NCI-H2227 treated with DMSO at 0.1 percent for 48 hours (cell line): ENCODE data around the gene WHRN.

ENCODE experiments used
- DNase-seq: peaks from one replicate; lab custom pipeline; 2025; lab: John Stamatoyannopoulos, UW

The WHRN gene

DNA sequence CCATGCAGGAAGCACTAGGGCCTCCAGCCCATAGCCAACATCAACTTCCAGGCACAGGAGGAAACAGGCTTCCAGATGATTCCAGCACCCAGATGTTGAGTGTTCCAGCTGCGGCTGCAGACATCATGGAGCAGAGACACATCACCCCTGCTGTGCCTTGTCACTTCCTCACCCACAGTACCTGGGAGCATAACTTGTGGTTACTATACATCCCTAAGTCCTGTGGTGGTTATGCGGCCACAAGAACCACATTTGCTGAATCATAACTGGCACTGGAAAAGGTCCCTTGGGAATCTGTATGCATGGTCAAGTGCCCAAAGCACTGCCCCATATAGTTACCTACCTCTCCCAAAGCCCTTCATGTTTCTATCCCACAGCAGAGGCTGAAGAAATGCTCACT lies 56.6 kb downstream of the WHRN start:
- no peak for DNase-seq

DNA sequence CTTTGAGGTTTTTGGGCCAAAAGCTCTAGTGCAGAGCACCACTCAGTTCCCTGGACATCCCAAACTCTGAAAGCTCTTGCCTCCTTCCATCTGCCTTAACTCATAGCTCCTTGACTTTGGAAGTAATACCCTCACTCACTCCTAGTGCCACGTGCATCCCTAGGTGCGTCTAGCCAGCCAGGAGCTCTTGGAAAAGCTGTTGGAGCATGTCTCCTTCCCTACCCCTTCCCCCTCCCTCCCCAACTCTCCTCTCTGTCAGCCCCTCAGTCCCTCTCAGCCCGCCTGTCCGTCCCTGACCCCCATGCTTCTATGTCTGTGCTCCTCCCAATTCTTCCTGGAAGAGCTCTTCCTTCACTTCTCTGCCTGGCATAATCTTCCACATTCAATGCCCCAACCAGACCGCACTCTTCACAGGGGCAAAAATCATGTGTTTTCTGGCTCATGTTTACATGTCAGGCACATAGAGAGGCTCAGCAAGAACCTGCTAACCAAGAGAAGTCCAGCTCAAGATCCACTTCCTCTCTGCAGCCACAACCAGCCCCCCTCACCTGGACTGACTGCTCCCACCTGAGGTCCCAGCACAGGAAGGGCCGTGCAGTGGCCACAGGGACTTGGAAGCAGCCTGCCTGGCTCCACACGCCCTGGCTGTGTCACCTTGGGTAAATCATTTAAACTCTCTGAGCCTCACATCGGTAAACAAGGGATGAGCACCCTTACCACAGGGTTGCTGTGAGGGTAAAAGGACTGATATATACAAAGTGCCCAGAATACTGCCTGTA lies 58.4 kb downstream of the WHRN start:
- no peak for DNase-seq

DNA sequence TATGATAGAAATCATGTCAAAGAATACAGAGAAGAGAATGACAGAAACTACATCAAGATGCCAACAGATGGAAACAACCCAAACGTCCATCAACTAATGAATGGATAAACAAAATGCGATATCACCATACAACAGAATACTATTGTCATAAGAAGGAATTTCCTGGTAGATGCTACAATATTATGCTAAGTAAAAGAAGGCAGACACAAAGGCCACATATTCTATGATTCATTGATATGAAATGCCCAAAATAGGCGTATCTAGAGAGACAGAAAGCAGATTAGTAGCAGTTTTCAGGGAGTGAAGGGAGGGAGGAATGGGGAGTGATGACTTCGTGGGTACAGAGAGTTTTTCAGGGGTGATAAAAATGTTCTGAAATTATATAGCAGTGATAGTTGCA lies 59.2 kb downstream of the WHRN start:
- DNase-seq, result no peak

DNA sequence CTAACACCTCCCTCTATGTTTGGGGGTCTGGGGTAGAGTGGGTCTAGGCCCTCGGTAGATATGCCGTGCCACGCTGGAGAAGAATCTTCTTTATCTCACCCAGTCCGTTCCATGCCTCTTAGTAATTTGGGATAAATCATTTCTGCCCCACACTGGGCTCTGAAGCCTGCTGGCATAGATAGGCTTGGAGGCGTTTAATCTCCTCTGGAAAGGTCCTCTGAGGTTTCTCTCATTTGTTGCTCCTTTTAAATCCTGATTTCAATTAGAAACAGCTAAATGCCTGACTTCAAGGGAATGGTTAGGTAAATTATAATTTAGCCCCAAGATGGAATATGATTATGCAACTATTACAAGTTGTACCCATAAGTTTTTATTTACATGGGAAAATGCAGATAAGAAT lies 59.7 kb downstream of the WHRN start:
- no peak for DNase-seq

DNA sequence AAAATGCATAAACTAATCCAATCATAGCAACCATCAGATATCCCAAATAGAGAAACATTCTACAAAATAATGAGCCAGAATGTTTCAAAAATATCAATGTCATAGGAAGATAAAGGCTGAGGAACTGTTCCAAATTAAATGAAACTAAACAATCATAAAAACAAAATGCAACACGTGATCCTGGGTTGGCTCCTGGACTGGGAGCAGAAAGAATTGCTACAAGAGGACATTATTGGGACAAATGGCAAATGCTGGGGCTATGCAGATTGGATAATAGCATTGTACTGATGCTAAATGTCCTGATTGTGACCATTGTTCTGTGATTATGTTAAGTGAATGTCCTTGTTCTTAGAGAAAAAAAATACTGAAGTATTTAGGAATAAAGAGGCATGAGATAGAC lies 63.3 kb downstream of the WHRN start:
- no peak for DNase-seq

DNA sequence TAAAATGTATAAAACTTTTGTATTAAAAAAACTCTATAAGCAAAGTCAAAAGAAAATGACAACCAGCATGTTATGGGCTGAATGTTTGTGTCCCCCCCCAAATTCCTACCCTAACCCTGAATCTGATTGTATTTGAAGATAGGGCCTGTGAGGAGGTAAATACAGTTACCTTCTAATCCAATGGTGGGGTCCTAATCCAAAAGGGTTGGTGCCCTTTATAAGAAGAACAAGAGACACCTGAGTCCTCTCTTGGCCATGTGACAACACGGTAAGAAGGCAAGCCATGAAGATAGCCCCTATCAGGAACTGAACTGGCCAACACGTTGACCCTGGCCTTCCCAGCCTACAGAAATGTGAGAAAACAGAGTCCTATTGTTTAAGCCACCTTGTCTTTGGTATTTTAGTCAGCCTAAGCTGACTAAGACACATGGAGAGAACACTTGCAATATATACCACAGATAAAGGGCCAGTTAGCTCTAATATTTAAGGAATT lies 67.8 kb downstream of the WHRN start:
- DNase-seq, result no peak

DNA sequence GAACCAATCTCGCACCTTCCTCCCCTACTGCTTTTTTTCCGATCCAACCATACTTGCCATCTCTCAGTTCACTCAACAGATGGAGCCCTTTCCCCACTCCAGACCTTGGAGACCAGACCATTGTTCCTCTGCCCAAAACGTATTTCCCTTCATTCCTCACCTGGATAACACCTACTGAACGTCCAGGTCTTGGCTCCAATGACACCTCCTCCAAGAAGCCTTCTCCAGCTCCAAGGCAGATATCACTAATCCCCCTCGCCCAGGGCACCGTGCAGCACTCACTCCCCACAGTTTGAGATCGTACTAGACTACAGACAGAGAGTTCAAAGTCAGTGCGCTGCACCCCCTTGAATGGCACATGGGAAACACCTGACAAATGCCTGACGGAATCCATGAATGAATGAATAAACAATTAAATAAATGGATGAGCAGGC lies 70.4 kb downstream of the WHRN start:
- peak; percentile 46 for DNase-seq

DNA sequence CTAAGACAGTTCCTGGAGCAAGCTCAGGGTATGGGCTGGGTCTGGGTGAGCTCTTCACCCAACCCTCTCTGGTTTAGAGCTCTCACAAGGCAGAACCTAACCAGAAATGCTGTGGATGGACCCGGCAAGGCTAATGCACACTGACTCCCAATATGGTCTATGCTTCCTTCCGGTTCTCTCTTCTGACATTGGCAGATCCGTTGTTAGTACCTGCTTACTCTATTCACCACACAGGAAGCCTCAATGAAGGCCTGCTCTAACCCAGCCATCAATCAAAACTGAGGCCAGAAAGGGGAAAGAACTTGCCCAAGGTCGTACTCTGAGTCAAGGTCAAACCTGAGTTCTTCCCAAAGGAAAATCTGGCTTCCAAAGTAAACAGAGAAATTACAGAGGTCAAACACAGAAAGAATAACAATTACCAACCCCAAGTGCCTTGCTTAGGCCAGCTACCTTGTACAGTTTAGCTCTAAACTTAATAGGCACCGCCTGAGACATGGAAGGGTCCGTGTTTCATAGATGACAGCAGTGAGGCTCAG lies 71.5 kb downstream of the WHRN start:
- no peak for DNase-seq

DNA sequence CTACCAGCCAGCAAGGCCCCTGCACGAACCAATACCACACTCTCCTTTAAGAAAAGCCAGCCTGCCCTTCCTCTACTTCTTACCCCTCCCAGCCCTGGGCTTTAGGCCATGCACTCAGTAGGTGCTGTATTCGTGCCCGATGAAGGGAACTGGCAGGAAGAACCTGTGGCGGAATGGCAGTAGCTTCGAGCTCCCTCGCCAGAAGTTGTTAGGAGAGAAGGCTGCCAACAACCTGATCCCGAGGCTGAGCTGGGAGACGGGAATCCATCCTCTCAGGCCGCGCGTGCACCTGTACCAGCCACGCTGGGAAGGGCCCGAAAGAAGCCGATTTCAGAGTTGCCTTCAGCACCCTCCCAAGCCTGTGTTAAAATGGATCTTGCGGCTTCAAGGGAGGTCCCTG lies 72.2 kb downstream of the WHRN start:
- DNase-seq, result no peak

DNA sequence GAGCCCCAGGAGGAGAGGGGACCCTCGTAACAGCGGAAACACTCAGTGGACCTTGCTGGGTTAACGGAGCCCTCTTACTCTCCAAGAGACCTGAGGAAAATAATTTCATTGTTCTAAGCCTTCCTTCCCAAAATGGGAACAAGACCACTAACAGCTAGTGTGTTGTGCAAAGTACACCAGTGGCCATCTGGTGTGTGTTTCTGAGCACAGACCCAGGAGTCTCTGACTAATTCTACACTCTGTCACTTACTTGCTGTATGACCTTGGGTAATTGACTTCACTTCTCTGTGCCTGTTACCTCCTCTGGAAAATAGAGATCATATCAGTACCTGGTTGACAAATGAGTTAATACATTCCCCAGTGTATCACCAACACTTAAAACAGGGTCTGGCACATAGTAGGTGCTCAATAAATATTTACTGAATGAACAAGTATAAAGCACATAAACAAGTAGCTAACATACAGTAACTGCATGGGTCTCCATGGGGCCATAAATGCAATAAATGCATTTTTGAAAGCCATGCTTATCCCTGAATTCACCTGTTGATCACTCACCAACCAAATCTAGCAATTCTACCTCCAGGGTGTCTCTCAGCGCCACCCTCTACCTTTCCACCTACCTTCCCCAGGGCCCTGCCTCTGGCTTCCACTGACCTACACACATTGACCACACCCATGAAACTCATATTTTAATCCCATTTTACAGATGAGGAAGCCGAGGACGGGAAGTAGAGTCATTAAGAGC lies 72.8 kb downstream of the WHRN start:
- DNase-seq, result no peak

DNA sequence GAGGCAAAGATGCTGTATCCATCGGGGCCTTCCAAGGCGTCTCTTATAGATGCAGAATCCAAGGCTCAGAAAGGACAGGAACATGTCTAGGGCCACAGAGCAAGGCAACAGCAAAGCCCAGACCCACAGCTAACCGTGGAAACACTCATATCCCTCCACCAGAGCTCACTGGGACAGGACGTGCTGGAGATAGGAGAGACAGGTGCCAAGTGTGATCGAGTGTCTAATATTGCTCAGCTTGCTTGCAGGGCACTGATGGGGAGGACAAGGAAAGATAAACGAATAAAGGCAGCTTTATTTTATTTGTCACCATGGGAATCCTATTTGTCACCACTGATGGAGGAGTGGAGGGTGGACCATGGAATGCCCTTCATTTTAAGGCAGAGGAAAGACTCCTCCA lies 73.5 kb downstream of the WHRN start:
- DNase-seq, result no peak

DNA sequence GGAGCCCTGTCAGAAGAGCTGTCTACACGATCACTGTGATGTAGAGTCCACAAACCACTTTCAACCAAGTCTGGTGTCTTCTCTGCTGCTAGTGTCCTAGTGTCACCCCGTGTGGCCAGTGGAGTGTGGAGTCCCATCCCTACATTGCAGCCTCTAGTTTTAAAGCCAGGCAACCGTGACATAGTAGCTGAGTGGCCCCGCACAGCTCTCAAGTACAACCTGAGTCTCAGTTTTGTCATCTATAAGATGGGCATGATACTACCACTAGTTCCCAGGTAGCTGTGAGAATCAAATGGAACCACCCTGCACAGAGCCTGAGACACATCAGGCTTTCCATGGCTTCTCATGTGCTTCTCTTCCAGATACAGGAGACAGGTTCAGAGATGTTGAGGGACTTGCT lies 74.3 kb downstream of the WHRN start:
- DNase-seq, result no peak

DNA sequence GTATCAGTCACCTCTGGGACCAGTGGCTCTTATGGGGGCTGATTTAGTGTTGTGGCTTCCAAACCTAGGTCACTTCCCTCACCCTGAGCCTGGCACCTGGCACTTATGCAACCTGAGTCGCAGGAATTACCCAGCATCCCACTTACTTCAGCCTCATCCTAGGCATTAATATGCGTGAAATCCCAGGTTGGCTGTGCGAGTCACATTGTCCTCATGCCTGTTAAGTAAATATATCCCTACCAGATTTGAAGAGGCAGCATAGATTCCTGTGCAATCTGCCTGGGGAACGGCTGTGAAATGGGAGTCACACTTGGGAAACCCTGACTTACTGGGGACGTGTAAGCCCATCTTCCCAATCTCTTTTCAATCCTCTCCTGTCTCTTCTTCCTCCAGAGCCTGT lies 74.8 kb downstream of the WHRN start:
- DNase-seq, result no peak

DNA sequence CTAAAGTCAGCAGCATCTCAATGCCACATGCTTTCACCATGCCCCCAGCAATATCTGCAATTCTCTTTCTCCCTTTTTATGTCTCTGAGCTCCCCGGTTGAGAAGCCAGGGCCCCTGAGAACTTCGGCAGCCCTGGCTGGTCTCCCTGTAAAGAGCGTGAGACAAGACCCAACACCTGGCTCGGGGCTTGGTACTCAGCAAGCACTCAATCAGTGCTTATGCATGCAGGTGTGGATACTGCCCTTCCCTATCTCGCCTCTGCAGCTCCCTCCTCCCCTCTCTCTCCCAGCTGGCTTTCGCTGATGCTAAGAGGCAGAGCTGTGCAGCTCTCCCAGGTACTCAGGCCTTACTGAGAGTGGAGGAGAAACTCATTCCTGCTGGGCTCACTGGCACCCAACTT lies 75.8 kb downstream of the WHRN start:
- no peak for DNase-seq

DNA sequence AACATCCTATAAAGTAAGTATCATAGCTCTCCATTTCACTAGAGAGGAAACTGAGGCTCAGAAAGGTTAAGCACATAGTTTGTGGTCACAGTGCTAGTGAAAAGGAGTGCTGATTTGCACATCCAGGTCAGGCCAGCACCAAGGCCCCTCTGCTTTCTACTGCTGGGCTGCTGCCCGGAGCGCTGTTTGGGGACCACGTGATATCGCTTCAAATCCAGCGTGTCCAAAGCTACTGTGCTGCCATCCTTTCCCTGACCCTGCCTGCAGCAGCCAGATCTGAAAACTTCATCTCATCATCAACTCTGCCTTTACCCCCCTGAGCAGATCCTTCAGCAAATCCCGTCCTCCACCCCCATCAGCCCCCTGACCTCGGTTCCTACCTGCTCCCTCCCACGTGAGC lies 76.8 kb downstream of the WHRN start:
- no peak for DNase-seq

DNA sequence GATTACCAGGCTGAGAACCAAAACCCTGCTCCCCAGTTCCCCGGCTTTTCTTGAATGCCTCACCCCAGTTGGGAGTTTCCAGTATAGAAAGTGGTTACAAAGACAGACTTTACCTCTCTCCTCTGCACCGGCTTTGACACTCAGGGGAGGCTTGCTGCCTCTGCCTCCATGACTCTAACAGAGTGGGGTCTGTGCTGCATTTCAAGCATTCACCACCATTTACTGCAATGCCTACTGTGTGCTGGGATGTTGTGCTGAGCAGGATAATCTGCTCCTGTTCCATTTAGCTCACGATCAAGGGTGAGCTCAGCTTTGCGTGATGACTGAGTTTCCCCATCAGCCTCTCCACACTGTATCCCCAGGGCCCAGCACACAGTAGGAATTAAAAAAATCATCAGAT lies 77.6 kb downstream of the WHRN start:
- DNase-seq, result no peak

DNA sequence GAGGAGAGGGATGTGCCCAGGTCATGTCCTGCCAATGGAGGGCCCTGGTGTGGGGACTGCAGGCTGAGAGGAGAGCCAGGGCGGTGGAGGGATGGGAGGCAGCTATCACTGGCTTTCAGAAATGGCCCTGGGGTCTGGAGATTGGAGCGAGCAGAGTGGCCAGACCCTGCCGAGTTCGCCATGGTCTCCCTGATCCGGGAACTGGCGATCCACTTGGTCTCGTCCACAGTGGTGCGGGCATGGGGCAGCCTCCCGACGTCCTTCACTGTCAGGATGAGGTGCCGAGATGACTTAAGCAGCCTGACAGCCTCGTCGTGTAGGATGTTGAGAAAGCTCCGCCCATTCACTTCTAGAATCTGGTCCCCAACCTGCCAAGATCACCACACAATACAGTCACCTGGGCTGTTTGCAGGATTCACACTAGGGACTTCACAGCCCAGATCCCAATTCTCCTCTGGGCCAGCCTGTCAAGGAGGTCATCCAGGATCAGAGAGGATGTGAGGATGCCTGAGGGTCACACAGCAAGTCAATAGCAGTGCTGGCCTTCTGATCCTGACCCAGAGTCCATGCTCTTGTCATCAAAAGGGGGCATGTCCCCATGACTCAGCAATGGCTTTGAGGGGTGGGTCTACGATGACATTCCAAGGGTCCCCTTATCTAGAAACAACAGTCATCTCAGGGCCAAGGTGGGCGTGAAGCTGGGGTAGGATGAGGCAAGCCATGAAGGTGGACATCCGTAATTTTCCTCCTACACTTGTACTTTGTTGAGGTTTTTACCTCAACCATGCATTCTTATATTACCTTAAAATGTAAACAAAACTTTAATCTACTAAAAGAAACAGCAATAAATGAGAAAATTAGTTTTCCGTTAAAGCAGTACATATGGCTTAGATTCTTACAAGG lies 79.0 kb downstream of the WHRN start:
- DNase-seq, result no peak

DNA sequence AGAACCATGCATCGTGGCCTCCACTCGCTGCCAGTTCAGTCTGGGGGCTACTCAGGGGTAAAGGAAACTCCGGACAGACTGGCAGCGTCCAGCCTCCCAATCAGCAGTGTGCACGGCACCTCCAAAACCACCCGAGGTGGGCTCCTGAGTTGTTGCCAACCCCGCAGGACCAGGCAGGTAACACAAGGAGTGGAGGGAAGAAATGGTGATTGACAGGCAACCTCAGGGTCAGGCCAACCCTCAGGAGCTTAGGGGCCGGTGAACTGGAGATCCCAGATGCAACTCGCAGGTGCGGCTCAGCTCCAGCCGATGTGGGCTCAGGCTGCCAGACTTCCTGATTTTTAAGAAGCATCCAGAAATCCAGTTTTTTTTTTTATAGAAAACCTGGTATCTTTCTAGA lies 80.1 kb downstream of the WHRN start:
- no peak for DNase-seq

DNA sequence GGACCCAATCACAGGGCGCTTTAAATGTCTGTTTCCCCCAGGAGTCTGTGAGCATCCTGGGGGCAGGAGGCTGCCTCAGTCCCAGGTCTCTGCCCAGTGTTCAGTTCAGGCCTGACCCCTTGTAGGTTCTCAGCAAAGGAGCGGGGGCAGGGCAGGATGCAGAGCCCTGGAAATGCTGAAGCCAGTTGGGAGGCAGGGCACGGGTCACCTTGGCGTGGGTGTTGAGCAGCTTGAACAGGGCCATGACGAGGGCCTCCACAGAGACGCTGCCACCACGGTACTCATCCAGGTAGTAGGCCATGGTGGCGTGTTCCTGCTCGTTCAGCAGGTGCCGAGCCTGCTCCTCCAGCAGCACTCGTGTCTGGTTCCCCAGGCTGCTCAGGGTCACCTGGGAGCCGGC lies 81.1 kb downstream of the WHRN start:
- DNase-seq, result no peak

DNA sequence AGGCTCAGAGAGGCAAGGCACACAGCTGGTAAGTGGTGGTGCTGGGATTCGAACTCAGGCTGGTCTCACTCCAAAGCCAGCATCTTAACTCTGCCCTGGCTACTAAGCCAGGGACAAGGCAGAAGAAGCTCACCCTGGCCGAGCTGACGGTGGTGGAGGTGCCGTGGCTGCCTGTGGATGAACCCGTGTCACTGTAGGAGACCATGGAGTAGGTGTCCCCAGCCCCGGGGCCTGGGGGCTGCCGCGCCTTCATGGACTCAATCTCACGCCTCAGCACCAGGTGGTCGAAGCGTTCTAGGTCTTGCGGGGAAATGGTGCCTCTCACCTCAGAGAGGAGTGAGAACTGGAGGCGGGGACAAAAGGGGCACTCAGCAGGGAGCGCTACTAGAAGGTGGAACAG lies 82.1 kb downstream of the WHRN start:
- no peak for DNase-seq

DNA sequence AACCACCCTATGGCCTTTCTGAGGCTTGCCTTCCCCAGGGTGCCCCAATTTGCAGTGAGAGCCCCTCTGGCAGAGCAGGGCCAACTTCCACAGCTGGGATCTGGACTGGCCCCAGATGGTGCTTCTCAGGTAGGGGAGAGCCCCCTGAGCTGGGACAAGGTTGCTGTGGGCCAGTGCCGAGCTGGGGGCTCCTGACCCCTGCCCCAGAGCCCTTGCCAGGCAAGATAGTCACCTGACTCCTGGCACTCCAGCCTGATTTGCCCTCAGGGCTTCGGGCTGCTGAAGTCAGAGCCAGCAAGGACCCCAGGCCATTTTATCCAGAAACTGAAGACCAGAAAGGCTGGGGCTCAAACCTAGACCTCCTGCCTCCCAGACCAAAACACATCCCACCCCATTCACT lies 84.1 kb downstream of the WHRN start:
- no peak for DNase-seq

DNA sequence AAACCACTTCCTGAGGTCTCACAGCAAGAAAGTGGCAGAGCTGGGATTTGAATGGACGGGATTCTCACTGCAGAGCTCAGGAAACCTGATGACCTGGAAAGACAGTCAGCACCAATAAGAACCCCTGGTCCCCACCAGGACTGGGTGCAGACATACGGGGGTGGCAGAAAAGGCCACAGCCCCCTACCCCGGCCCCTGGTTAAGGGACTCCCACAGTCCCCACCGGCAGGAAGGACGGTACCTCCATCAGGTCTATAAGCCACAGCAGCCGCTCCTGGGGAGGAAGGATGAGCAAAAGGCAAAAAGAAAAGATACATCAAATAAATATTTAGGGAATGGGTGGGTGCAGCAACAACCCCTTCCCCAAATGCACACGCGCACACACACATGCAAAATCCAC lies 85.5 kb downstream of the WHRN start:
- DNase-seq, result no peak
